HL-60/S4 (cell line): Measurements from ENCODE around the gene SLC9A3.

Experiments
- in situ Hi-C: fragments of 300-500 bp; cut with MboI; formaldehyde crosslinking; loops from 2 replicates; pipeline ENCODE4 v1.14.3; 2022; ENCODE audit warnings: low sequenced_read_pairs

SLC9A3 gene

DNA sequence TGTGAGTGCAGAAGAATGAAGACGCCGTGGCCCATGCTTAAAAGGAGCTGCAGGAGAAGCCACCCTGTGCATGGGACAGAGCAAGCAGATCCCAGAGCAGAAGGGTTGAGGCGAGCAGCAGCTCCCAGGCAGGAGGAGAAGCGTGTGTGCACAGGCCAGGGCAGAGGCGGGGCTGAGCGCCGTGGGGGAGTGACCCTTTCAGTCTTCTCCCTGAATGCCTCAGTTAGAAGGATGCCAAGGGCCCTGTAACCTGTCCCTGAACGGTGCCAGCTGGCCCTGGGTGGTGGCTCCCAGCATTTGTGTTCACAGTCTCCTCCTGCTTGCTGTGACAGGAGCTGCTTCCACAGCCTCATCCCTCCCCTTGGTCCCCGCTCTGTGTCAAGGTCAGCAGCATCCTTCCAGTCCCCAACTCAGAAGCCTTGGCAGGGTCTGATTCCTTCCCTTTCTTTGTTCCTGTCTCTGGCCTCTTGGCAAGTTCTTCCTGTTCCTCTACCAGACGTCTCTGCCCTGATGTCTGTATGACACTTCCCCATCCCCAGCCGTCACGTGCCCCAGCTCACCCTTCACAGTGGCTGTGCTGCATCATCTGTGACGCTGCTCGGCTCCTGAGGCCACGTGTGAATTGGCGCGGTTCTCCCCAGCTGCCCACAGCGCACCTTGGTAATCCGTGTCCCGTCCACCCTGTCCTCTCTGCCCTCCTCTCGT is 76.0 kb downstream of the SLC9A3 start:
- in situ Hi-C loops, result no loop called here

DNA sequence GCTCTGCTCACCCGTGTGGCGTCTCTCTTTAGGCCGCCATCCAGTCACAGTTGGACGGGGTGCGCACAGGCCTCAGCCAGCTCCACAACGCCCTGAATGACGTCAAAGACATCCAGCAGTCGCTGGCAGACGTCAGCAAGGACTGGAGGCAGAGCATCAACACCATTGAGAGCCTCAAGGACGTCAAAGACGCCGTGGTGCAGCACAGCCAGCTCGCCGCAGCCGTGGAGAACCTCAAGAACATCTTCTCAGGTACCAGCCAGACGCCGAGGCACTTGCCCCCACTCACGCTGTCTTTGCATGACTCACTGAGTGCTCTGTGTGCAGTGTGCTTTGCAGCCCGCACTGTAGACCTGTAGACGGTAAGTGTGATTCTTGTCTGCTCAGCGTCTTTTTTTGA is 76.7 kb downstream of the SLC9A3 start:
- in situ Hi-C loops, result no loop called here

DNA sequence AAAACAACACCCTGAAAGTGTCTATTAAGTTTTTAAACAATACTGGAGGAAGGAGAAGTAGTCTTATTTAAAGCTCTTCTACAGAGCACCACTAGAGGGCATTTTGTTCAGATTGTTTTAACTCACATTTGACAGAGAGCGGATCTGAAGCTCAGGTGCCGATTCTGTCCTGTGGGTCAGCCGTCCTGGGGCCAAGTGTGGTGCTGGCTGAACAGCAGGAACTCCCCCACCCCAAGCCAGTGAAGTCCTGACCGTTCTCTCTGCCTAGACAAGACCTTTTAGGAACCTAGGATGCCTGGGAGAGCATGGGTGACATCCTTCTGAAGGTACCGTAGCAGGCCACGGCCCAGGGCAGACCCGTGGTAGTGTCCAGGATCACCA is 77.4 kb downstream of the SLC9A3 start:
- in situ Hi-C loops, result no loop called here

DNA sequence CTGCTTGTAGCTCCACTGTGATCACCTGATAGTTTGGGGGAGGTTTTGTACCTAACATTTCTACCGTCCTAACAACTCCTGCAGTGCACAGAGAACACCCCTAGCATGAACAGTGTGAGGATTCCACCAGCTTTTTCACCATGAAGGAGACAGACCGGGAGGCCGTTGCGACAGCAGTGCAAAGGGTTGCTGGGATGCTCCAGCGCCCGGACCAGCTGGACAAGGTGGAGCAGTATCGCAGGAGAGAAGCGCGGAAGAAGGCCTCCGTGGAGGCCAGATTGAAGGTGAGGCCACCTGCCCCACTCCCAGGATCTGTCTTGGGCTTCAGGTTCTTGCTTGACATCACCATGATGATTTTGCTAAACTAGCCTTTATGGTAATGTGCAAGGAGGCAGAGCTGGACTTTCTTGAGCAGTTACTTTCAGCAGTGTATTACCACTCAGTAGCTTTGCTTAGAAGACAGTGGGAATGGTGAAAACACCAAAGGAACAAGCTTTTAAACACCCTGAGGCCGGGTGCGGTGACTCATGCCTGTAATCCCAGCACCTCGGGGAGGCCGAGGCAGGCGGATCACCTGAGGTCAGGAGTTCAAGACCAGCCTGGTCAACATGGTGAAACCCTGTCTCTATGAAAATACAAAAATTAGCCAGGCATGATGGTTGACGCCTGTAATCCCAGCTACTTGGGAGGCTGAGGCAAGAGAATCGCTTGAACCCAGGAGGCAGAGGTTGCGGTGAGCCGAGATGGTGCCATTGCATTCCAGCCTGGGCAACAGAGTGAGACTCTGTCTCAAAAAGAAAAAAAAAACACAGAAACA is 78.0 kb downstream of the SLC9A3 start:
- in situ Hi-C loops, result no loop called here

DNA sequence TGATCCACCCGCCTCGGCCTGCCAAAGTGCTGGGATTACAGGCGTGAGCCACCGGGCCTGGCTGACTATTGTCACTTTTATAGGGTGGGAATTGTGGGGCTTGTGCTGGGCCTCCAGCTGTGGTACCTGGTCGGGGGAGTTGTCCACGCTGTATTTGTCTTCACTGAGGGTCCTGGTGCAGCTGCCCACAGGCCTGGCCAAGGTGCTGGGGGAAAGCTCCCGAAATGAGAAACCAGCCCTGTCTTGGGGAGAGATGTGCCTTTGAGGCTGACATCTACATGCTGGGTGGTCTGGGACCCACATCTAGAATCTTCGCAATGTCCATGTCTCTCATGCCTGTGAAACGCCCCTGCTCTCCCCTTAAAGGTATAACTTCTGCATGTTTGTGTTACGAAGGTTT is 78.7 kb downstream of the SLC9A3 start:
- in situ Hi-C loops, result no loop called here

DNA sequence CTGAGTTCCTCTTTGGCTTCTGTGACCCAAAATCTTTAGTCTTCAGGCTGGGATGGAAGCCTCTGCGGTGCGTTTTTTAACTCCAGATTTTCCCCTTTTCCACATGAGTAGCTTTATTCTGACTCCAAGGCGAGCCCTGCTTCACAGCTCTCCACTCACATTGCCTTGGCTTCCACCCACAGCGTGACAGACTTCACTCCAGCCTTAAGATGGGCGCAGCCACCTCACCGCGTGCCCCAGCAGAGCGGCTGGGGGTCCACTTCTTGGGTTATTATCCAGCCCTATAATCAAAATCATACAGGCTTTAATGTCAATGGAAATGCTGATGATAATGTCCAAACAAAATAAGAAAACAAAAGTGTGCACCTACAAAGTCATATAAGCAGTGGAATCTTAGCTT is 80.0 kb downstream of the SLC9A3 start:
- in situ Hi-C loops, result no loop called here

DNA sequence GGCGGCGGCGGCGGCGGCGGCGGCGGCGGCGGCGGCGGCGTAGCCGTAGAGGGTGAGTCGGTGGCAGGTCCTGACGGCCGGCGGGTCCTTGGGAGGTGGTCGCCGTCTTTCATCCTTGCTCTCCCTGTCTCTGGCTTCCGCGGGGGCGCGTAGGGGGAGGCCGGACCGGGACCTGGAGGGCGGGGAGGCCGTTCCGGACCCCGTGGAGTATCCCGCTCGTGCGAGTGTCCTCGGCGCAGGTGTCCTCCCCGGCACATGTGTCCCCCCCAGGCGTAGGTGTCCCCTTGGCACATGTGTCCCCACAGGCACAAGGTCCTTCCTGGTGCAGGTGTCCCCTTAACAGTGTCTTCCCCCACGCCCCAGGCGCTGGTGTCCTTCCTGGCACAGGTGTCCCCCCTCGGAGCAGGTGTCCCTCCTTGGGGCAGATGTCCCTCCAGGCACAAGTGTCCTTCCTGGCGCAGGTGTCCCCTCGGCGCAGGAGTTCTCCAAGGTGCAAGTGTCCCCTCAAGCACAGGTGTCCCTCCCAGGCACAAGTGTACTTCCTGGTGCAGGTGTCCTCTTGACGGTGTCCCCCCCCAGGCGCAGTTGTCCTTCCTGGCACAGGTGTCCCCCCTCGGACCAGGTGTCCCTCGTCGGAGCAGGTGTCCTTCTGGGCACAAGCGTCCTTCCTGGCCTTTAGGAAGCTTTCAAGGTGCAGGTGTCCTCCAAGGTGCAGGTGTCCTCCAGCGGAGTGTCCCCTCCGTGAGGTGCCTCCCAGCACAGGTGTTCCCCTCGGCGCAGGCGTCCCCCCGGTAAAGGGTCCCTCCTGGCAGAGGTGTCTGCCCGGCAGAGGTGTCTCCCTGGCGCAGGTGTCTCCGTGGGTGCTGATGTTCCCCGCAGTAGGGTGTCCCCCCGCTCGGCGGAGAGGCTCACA is 80.8 kb downstream of the SLC9A3 start:
- in situ Hi-C loops, result no loop called here

DNA sequence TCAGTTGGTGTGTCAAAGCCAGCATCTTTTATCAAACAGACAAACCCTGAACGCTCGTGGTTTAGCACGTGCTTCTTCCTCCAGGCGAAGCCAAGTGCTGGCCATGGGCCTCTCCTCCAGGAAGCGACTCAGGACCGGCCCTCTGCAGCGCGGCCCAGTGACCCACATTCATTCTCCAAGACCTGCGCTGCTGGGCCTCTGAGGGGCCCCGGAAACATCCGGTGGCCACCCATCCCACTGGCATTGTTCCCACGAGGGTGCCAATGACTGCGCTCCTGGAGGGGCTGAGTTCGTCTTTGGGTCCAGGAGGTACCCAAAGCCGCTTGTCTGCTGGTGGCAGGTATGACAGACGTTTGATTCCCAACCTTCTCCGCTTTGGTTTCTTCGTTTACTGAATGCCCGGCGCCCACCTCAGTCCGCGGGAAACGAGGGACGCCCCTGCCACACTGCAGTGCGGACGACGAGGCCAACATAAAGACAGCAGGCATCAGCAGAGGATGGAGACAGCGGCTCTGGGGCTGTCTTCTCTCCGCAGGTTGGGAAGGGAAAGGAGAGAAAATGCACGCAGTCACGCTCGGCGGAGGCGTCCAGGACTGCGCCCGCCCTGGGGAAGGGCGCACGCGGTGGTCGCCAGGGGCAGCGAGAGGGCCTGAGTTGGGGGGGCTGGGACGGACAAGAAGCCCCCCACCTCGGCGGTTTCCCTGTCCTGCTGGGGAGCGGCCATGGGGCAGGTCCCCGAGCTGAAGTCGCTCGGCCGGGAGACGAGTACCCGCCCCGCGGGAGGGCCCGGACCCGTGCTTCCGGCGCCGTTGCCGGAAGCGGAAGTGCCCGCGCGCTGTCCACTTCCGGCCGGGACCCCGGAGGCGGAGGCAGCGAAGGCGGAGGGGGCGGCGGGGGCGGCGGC is 81.7 kb downstream of the SLC9A3 start, which contains the start of gene EXOC3:
Gene EXOC3 (plus strand): TSS at position 842 of the 904 bp plus-strand sequence. CDS start 3,030 bp downstream, outside the sequence.
- in situ Hi-C loops, result no loop called here

DNA sequence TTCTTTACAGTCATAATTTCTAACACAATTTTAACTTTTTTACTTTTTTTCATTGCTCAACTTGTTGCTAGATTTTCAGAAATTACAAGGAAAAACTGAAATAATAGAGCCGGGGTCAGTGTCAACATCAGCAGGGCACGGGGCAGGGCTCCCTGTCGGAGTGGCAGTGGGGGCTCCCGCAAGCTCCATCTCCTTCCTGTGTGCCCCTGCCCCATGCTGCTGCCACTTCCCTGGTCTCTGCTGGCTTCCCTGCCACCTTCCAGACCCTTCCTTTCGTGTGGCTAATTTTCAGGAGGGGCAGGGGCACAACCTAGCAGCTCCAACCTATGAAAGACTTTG is 82.3 kb downstream of the SLC9A3 start:
- in situ Hi-C loops, result no loop called here

DNA sequence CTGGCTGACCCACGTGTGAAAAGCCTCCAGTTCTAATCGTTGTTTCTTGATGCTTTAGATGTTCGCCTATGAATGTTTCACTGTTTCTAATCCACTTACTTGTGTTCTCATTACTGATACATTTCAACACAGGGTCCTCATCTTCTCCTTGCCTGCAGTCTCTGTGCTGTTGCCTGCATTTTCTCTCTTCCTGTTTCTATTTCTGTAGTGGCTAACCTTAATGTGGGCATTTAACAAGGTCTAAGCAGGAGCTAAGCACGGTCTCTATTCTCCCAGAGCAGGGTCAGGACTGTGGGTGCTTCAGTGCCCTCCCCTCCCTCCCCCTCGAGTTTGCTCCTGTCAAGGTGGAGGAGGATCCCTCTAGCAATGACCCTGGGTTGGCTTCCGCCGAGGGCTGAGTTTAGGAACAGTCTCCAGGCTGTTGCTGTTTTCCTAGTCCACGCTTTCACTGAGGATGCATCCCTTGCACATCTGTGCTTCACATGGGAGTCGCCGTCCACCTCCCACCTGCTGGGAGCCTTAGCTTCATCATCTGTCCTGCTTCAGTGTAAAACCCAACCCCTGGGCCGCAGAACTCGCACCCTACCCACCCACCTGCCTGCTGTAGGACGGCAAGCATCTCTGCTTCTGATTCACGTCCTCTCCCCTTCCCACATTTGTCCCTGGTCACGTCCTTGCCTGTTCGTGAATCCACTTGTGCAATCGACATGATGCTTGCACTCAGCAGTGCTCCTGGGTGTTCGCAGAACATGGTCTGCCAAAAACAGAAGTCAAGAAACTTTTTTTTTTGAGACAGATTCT is 83.6 kb downstream of the SLC9A3 start:
- in situ Hi-C loops, result no loop called here

DNA sequence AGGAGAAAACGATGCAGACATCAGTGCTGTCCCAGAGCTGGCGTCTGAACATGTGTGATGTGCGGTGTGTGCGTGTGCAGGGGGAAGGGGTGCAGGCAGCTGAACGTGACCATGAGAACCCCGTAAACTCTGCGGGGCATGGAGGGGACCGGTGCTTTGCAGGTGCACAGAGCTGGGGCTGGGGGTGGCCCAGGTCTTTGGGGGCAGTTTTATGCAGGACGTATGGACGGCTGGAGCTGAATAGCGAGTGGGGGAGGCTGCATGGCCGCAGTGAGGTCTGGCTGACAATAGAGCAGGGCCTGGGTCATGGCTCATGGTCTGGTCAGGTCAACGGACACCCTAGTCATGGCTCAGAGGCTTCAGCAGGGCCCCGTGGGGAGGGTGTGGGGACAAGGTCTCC is 84.6 kb downstream of the SLC9A3 start:
- in situ Hi-C loops, result loop anchor here (10.0 kb wide), 1 partner anchor 125 kb away; no protein-coding TSS in a partner anchor

DNA sequence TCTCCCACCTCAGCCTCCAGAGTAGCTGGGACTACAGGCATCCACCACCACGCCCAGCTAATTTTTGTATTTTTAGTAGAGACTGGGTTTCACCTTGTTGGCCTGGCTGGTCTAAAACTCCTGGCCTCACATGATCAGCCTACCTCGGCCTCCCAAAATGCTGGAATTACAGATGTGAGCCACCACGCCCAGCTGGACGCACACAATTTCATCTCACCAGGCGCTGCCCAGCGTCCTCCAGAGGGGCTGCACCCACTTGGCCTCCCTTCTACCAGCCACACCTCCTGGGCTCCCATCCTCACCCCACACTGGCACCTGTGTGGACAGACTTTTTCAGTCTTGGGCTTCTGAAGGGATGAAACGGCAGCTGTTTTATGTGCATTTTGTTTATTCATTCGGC is 85.1 kb downstream of the SLC9A3 start:
- in situ Hi-C loops, result loop anchor here (10.0 kb wide), 1 partner anchor 124 kb away; no protein-coding TSS in a partner anchor

DNA sequence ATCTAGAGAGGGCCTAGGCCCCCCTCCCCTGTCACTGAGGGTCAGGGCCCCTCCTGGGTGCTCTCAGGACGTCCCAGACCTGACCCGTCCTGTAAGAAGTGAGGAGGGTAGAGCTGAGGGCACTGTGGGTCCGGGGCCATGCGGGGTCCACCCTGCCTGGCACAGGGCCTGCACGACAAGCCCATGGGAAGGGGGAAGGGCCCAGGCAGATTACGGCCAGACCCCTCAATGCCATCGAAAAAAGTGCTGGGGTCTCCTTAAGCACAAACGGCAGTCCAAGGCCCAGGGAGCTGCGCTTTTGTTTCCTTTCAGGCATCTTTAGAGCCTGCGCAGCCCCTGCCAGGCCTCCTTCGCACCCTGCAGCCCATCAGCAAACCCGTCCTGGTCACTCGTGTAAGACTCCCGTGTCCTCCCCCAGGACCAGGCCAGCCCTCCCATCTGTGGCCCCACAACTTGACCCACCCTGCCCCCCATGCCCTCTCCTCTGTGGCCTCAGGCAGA is 85.7 kb downstream of the SLC9A3 start:
- in situ Hi-C loops, result loop anchor here (10.0 kb wide), 1 partner anchor 124 kb away; no protein-coding TSS in a partner anchor

DNA sequence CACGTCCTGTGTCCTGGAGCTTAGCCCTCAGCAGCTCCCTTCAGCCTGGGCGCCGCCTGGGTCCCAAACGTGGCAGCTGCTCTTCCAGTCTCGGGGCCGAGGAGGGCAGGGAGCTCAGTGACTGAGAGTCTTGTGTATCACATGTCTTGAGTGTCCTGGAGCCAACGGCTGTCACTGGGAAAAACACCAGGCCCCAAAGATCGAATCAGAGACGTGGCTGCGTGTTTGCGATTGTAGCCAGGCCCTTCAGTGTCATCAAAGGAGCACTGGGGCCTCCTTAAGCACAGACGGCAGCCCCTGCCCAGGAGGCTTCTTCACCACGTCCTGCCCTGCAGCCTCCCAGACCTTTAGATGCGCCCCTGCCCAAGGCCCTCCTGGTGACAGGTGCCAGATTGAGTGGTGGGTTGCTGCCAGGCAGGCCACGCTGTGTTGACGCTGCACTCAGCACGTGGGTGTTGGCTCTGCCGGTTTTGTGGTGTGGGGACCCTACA is 86.9 kb downstream of the SLC9A3 start:
- in situ Hi-C loops, result loop anchor here (10.0 kb wide), 1 partner anchor 123 kb away; no protein-coding TSS in a partner anchor

DNA sequence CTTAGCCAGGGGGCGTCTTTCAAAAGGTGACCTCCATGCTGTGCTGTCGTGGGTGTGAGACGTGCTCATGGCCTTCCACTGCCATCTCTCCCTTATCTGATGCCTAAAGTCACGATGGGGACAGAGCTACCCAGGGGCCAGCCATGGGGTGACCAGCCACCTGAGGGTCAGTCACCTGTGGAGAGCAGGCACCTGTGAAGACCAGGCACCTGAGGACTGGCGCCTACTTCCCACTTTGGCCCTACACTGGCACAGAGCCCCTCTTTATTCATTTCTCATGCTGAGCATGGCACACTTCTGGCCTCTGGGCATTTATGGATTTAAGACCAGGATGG is 87.6 kb downstream of the SLC9A3 start:
- in situ Hi-C loops, result loop anchor here (10.0 kb wide), 1 partner anchor 122 kb away; no protein-coding TSS in a partner anchor

DNA sequence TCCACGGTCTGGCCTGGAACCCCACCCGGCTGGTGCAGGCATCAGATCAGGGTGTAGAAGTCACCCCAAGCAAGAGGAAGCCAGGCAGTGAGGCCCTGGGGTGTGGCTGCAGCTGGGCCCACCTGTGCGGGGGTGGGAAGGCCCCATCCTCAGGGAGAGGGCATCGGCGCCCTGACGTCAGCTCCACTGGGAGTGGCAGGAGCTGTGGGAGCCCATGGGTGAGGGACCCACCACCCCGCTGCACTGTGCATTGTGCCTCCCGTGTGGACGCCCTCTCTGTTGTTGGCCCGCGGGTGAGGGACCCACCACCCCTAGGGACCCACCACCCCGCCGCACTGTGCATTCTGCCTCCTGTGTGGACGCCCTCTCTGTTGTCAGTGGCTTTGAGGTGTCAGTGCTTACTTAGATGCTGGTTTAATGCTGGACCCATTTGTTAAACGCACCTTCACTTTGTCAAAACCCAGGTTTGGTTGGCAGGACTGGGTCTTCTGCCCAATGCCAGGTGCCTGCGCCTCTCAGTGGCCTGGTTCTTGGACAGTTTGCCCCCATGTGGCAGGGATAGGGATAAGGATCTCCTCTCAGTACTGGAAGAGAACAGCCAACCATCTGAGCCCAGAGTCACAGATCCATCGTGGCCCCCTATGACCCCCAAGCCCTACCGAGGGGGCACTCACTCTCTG is 88.1 kb downstream of the SLC9A3 start:
- in situ Hi-C loops, result loop anchor here (10.0 kb wide), 1 partner anchor 121 kb away; no protein-coding TSS in a partner anchor

DNA sequence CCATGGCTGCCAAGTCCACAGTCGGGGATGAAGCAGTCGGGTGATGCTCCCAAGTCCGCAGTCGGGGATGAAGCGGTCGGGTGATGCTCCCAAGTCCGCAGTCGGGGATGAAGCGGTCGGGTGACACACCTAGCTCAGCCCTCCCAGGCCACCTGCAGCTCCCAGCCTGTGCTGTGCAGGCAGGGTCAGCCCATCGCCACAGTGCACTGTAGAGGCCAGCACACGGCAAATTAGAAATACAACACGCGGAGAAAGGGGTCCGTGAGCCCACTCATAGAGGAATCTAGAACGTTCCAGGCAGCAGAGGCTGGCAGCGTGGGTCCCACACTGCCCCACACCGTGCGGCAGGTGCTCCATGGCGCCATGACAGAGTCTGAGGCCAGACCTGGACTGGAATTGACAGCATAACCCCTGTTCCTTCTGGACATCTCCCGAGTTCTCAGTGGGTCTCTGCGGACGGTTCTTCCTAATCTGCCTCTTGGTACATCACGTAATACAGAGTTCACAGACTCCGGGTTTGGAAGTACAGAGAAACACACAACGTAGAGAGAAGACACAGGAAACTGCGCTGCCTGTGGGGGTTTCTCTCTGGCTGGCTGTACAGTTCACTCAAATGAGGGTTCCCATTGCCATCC is 89.0 kb downstream of the SLC9A3 start:
- in situ Hi-C loops, result loop anchor here (10.0 kb wide), 1 partner anchor 120 kb away; no protein-coding TSS in a partner anchor
